GM18505 (cell line): Measurements from ENCODE around the gene AIG1.

Experiments
- ATAC-seq: cut with Tn5 transposase; IDR thresholded peaks from one replicate; pipeline ENCODE4 v1.9.1; 2021; ENCODE audit not compliant: unreplicated experiment
- POLR2A ChIP-seq: IDR thresholded peaks from 4 replicates; pipeline ENCODE4 v1.6.1; 2011; ENCODE audit warnings: borderline replicate concordance; ENCODE audit not compliant: insufficient read depth, insufficient read length; ENCODE audit errors: extremely low read depth

AIG1 gene

GRCh38 chr6:143222310-143222709 lies 161.6 kb downstream of the AIG1 start:
- no peak for ATAC-seq
- no peak for TF ChIP-seq POLR2A

- no peak for ATAC-seq
- TF ChIP-seq POLR2A, result no peak
Observed at GRCh38 chr6:143222801-143223231, 162.1 kb downstream of the AIG1 start.

GRCh38 chr6:143223895-143224294 lies 163.2 kb downstream of the AIG1 start:
- no peak for ATAC-seq
- no peak for TF ChIP-seq POLR2A

- no peak for TF ChIP-seq POLR2A
- no peak for ATAC-seq
Observed at GRCh38 chr6:143224516-143224915, 163.8 kb downstream of the AIG1 start.

GRCh38 chr6:143225929-143226328 lies 165.2 kb downstream of the AIG1 start:
- TF ChIP-seq POLR2A, result no peak
- ATAC-seq, result no peak

GRCh38 chr6:143227675-143228074 lies 167.0 kb downstream of the AIG1 start:
- no peak for TF ChIP-seq POLR2A
- no peak for ATAC-seq

GRCh38 chr6:143229400-143229799 lies 168.7 kb downstream of the AIG1 start:
- no peak for ATAC-seq
- TF ChIP-seq POLR2A, result no peak

- TF ChIP-seq POLR2A, result no peak
- no peak for ATAC-seq
Observed at GRCh38 chr6:143232849-143233248, 172.2 kb downstream of the AIG1 start.

- TF ChIP-seq POLR2A, result no peak
- ATAC-seq, result no peak
Observed at GRCh38 chr6:143233554-143234285, 173.0 kb downstream of the AIG1 start.

- no peak for ATAC-seq
- no peak for TF ChIP-seq POLR2A
Observed at GRCh38 chr6:143234734-143235133, 174.0 kb downstream of the AIG1 start.

- TF ChIP-seq POLR2A, result no peak
- ATAC-seq, result no peak
Observed at GRCh38 chr6:143236151-143236798, 175.6 kb downstream of the AIG1 start.

GRCh38 chr6:143238306-143238705 lies 177.6 kb downstream of the AIG1 start:
- ATAC-seq, result no peak
- TF ChIP-seq POLR2A, result no peak

GRCh38 chr6:143241111-143241510 lies 180.4 kb downstream of the AIG1 start:
- TF ChIP-seq POLR2A, result no peak
- ATAC-seq, result no peak

GRCh38 chr6:143241911-143242310 lies 181.2 kb downstream of the AIG1 start:
- no peak for TF ChIP-seq POLR2A
- ATAC-seq, result no peak
